IPS DF 4.7 (cell line): Measurements from ENCODE around the gene DOCK1.

Experiments
- DNase-seq: peaks from one replicate; pipeline ENCODE4 v3.0.0-alpha.2; 2013; ENCODE audit warnings: low spot score; ENCODE audit errors: extremely low read depth

DOCK1 gene

DNA sequence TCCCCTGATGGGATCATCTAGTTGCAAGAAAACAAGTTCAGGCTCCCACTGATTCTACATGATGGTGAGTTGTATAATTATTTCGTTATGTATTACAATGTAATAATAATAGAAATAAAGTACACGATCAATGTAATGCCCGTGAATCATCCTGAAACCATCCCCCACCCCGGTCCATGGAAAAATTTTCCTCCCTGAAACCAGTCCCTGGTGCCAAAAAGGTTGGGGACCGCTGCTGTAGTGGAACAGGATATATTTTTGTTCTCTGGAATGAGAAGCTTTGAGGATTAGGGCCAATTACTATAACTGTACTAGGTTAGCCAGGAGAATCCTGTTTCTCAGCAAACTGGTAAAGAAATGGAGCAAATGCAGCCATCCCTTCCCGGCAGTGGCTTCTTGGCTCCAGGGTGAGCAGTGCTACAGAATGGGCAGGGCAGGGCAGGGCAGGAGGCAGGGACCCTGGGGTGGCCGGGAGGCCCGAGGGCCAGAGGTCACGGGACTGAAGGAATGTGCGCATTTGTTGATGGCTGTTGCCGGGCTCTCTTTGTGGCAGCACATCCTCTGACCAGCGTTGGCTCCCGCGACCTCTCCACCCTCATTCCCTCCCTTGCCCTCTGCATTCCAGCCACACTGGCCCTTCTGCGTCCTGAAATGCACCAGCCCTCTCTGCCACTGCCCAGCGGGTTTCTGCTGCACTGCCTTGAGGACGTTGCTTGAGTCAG is 481.5 kb downstream of the DOCK1 start:
- DNase-seq, result no peak

DNA sequence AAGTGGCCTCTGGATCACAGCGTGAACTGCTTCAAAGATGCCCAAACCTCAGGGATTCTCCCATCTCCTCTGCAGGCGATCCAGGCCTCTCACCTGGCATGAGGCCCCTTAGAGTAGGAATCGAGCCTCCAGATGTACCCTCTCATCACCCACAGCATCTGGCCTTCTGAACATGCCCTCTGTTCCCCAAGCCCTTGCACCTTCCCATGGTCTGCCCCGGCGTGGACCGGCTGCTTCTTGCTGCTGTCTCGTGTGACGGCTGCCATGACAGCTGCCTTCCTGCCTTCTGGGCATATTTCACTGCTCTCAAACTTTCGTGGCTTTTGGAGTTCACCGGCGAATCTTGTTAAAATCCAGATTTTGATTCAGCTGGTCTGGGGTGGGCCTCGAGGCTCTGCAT is 486.6 kb downstream of the DOCK1 start:
- DNase-seq, result no peak

DNA sequence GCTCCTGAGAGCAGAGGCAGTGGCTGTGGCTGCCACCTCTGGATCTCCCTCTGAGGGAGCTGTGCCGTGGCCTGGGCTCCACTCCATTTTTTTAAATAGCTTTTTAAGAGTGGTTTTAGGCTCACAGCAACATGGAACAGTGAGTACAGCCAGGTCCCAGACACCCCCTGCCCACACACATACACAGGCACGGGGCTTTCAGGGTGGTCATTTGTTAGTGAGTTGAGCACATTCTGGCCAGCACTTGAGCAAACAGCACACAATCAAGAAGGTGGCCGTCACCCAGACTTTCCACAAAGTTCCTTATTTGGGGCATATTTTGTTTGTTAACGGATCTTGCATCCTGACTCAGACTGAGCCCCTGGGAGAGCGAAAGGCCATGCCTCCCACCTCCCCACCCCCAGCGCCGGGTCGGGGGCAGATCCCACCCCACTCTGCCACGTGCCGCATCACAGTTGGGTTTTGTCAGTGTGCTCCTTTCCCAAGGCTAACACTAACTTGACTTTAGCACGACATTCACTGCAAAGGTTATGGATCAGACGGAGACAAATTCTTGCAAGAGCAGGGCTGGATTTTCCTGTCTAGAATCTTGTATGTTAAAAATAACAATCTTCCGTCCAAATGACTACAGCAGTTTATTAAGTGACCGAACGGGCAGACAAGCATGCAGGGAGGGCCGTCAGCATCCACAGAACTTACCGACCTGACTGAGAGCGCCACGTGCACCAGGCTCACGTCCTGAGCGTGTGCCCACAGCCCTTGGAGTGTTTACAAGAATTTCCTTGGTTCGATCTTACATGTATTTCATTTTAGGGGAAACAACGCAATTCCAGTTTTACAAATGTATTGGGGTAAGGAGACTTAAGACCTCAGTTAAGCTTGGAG is 487.4 kb downstream of the DOCK1 start:
- no peak for DNase-seq

DNA sequence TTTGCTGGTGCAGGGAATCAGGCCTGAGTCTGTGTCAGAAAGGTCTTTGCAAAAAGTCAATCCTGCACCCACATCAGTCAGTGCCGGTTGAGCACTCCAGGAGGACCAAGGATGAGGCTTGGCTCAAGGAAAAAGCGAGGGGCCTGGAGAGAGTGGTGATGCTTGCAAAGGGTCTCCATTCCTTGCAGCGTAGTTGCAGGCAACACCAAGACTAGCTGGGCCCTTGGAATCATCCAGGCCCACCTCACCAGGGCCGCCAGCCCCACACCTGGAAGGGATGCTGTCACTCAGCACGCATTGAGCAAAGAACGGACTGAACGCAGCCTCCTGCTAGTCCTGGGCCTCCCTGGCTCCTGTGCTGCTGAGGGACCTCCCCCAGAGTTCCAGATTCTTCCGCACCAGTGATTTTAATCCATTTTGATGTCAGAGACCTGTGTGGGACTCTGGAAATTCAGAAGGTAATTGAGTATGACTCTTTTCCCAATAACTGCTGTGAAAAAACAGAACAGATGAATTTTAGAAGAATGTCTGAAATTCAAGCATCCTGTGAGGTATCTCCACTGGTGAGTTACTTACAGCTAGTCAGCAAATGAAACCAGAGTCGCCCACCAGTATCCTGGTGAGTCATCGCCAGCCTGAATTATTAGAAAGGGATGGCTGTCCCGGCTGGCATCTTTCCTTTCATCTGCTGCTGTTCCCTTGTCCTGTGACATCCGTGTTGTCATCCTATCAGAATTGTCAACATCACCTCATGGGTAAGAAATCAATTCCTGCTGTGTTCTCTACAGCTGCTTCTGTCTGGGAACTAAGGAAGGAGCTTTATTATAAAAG is 493.1 kb downstream of the DOCK1 start:
- DNase-seq, result no peak

DNA sequence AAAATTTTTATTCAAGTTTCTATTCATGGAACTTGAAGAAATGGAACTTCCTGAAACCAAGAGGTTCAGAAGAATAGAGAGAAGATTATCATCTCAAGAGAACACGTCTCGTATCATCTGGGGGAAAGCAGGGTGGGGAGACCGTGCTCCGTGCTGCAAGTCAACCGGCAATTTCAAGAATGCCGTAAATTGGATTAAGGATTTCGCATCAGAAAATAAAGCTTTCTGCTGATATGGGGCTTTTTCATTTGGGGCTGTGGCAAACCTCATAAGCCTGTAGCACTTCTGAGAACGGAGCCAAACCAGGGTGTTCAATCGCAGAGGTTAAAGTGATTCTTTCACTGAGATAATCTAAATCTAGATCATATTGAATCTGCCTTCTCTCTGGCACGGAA is 493.7 kb downstream of the DOCK1 start:
- DNase-seq, result no peak

DNA sequence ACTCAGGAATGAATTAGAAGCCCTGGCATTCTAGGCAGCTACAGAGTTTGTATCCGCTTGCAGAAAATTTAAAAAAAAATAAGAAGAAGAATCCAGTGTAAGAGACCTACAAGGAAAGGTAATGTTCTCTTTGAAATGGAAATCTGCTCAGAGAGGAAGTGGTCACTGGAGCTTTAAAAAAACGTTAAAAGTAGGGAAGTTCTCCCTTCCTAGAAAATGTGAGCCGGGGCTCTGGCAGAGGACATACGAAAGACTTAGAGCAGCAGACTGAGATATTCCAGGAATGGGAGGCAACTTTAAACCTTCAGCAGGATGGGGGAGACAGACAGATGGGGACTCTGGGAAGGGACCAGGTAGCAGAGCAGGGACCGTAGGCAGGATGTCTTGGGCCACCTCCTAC is 494.4 kb downstream of the DOCK1 start:
- no peak for DNase-seq

DNA sequence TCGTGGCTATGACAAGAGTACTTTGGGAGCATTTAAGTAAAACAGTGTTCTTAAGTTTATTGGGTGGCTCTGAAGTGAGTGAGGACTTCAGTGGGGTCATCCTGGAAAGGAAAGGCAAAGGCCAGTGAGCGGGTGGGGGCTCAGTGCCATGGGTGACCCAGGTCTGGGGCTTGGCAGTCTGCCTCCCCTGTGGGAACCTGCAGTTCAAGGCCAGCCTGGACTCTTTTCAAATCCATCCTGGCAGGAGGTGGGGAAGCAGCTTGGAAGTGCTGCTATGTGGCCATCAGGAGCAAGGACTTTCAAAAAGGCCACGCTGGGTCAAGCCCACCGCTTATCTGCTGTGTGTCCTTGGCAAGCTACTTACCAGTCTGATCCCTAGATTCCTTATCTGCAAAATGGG is 495.0 kb downstream of the DOCK1 start:
- DNase-seq, result no peak

DNA sequence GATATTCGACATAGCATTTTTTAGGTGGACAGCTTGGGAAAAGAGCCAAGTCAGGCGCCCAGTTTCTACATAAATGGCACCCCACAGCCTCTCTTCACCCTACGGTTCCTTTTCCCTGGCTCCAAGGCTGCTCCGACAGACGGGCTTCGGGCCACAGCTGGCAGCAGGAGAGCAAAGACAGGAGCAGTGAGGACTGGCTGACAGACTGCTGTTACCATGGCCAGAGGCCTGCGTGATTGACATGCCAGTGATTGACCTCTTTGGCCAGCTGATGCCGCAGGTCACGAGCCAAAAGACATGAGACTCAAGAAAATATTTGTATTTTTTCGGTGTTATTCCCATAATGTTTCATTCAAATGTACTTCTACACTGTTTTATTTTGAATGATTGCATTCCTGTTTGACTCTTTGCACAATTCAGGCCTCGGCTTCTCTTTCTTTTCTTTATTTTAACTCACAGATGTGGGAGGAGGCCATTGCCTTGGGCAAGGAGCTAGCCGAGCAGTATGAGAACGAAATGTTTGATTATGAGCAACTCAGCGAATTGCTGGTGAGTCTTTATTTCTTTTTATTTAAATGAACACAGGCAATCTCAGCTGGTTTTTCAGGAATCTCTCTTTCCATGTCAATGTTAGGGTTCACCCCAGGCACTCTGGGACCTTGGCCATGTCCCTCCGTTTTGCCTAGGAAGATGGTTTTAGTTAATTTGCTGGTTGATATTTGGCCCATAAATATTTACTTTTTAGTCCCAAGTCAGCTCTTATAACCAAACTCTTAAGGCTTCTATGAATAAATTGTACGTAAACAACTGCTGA is 497.6 kb downstream of the DOCK1 start:
- DNase-seq, result no peak

DNA sequence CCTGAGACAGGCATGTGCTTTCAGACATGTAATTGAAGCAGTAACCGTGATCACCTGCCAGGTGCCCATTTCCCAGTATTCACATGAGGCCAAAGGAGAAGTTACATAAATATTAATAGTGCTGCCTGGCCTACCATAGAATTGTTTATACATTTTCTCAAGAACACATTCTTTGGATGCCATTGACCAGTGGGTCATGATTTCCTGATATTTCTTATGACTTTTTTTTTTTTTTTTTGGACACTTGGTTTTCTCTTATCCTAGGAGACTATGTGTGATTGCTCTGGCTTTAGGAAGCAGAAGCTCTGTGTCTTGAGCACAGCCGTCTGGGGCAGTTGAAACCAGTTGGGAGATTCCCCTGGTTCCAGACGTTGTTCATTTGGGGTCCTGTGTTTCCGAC is 500.0 kb downstream of the DOCK1 start:
- DNase-seq, result no peak

DNA sequence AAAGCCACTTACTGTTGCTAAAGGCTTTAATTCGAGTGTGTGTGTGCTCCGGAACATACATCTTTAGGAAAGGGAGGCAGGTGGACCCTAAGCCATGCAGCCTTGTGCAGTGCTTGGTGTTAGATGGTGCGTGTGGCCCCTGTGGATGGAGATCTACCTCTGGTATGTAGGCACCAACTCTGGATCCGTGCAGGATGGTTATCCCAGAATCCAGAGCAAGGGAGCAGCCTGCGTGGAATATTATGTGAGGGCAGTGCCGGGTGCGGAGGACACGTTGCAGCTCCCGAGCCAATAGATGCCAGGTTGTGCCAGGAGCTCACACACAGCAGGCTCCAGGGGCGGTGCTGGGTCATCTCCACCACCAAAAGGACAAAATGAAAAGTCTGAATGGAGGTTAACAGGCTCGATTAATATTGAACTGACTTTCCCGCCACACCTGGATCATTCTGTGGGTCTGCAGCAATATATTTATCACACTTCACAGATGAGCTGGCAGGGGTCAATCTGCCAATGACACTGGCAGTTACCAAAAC is 500.9 kb downstream of the DOCK1 start:
- DNase-seq, result no peak

DNA sequence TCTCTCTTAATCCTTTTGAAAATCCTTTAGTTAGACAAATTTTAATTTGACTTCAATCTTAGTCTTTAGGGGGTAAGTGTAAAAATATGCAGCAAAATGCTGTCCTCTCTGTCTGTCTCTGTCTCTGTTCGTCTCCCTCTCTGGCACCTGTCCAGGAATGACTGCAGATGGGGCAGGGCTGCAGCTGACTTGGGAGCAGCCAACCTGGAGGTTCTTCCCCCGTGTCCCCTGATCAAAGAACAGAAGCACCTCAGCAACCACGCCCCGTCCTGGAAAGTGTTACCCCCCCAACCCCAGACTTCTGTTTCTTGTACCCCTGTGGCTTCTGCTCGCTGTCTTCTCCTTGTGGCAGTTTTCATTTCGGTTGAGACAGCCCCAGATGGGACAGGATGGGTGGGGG is 502.3 kb downstream of the DOCK1 start:
- no peak for DNase-seq

DNA sequence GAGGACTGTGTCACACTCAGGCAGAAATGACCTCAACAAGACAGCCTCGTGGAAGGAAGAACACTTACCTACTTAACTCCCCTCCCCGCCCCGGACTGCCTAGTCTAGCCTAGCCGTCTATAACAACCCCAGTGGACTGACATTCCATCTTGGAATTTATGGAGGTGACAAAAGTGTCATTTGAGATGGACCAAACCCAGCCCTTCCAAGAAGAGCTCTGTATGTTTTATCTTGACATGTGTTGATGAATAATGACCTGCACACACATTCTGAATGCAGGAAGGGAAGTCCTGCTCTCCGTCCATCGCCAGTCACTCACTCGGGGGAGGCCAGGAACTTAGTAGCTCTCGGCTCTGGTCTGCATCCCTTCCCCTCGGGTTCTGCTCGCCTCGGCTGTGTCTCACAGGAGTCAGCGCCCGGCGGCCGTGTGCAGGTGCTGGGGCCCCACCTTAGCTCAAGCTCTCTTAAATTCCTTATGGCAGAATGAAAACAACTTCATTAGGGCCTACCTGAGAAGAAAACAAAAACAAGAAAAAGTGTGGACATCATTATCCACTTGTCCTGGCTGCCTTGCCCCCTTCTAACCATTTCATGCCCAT is 503.0 kb downstream of the DOCK1 start:
- DNase-seq, result no peak

DNA sequence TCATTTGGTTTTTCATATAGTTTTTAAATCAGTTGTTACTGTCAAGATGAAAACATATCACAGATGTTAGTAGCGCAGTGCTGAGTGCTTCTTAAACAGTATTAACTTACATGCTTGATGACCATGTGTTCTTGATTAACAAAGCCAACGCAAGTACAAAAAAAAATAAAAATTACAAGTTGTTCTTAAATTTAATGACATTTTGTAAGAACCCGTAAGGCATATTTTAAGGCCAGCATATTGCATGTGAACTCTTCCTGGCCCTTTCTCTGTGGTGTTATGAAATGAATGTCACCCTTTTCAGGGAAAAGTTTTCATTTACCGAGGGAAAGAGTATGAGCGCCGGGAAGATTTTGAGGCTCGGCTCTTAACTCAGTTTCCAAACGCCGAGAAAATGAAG is 503.5 kb downstream of the DOCK1 start:
- DNase-seq, result no peak

DNA sequence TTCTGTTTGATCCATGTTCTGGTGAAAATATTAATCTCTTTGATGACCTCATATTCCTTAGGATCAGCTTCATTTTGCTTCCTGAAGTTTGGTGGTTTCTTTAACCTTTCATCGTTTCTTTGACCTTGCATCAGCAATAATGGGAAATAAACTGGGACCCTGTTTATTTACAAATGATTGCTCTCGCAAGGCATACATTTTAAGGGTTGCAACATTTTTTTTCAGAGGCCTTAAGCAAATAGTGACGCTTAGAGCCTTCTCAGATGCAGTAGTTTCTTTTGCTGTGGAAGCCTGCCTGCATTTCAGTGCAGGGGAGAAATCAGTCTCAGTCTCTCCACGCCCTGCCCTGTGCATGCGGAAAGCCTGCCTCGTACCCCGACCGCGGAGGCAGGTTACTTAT is 504.8 kb downstream of the DOCK1 start:
- no peak for DNase-seq

DNA sequence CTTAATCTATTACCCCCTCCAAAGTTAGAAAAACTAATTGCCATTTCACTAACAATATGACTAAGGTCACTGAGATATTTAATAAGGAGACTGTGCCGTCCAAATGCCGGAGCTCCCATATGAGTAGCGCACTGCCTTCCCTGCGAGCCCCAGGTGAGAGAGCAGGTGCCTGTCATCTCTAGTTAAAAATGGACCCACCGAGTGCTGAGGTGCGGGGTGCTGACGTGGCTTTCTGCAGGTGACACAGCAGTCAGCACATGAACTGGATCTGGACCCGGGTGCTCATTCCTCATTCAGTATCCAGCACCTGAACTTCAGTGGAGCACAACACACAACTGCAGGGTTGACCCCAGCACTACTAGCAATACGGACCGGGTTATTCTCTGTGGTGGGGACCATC is 505.8 kb downstream of the DOCK1 start:
- DNase-seq, result no peak

DNA sequence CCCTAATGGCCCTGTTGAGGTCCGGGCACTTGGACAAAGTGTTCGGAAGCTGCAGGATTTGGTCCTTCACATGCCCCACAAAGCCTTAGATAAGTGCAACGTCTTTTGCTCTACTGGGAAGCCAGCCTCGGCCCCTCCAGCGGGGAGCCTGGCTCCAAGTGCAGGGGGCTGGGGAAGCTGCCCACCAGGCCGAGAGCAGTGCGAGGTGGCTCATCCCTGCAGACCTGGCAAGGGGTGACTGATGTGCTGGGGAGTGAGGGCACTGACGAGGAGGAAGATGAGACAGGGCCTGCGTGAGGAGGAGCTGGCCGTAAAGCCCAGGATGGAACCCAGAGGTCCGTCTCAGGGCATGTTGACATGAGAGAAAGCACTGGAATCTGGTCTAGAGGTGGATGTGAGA is 508.1 kb downstream of the DOCK1 start:
- DNase-seq, result no peak

DNA sequence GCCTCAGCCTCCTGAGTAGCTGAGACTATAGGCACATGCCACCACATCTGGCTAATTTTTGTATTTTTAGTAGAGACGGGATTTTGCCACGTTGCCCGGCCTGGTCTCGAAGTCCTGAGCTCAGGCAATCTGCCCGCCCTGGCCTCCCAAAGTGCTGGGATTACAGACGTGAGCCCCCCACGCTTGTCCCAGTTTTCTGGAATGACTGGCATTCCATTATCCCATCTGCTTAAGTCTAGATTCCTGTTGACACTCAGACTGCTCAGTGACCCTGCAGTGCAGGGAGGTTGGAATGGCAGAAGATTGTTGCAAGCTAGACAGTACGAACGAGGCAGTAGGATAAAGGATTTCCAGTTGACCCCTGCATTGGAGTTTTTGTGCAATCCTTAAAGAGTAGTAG is 508.8 kb downstream of the DOCK1 start:
- no peak for DNase-seq

DNA sequence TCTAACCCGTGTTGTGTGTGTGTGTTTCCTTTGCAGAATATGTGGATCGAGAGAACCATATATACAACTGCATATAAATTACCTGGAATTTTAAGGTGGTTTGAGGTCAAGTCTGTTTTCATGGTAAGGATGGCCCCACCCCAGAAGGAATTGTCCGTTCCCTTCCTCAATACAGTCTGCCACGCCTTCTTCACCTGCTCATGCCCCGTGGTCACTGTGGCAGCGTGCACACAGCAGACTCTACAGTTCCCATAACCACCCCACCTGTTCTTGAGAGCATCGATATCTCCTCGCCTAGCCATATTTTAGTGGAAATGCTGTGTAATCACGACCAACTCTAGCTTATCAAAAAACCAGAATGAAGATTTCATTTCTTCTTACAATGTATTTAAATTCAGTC is 509.9 kb downstream of the DOCK1 start:
- no peak for DNase-seq

DNA sequence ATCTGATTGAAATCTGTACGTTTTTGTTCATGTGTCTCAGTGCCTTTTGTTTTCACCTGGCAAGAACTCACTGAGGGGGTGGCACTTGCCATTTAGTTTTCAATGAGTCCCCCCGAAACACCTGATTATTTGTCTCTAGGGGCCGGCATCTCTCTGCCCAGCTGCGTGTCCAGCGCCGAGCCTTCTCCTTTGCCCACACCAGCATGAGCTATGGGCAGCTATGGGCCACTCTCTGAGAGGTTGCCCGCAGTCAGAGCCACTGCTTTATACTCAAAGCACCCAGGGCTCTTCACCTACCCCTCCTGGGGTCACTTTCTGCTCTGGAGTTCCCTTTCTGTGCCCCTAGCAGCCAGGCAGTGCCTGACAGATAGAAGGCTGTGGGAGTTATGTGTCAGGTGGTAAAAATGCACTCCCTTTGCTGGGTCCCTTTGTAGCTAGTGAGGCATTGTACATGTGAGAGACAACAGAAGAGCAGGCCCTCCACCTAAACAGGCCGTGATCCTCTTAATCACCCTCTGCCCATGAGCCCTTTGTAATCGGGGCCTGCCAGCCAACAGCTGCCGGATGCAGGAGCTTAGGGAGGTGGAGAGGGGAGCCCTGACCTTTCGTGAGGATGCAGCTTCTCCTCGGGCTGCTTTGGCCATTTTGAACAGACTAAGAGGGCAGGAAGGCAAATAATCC is 510.8 kb downstream of the DOCK1 start:
- no peak for DNase-seq

DNA sequence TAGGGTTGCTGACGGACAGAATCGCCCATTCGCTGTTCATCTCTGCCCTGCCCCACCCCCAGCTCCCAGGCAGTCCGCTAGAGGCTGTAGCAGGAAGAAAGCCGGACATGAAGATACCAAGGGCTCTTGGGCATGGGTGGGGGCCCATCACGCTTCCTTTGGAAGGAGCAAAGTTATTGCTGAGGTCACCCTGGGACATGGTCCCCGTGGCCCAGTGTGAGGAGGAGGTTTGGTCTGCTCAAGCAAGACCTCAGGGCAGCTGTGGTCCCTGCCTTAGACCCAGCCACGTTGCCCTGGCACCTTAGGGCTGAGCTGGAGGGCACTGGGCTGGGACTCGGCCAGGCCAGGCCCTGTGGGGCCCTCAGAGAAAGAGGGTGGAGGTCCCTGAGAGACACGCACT is 511.8 kb downstream of the DOCK1 start:
- no peak for DNase-seq
